Activated naive CD4-positive, alpha-beta T cell (primary cell): ENCODE data around the gene FXR1.

Experiments
- DNase-seq, 4 experiments: peaks; one replicate each; lab custom pipeline; 2025; lab: John Stamatoyannopoulos, UW

The FXR1 gene

GRCh38 chr3:181007262-181007661 lies 94.8 kb downstream of the FXR1 start:
- no peak for DNase-seq

DNA sequence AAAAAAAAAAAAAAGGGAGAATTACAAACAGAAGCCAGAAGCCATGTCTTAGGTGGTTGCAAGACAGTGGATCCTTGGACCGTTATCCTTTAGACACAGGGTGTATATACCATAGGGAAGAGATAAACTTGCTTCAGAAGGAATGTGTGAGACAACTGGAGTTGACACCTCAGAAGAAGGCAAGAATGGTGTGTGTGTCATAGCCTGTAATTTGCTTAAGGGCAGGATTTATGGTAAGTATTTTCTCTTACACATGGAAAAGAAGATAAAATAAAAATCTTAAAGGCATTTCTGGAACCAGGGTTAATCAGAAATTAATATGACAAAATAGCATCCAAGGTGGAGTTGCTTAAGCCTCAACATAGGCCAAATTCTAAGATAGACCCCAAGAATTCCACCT lies 96.3 kb downstream of the FXR1 start:
- DNase-seq: no peak

DNA sequence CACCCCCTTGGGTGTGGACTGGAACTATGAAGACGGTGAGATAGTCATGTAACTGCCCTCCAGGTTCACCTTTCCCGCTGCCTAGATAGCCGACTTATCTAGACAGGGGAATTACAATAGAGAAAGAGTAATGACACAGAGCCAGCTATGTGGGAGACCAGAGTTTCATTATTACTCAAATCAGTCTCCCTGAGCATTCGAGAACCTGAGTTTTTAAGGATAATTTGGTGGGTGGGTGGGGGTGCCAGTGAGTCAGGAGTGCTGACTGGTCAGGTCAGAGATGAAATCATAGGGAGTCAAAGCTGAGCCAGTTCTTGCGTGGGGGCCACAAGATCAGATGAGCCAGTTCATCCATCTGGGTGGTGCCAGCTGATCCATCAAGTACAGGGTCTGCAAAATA lies 96.8 kb downstream of the FXR1 start:
- no peak for DNase-seq

DNA sequence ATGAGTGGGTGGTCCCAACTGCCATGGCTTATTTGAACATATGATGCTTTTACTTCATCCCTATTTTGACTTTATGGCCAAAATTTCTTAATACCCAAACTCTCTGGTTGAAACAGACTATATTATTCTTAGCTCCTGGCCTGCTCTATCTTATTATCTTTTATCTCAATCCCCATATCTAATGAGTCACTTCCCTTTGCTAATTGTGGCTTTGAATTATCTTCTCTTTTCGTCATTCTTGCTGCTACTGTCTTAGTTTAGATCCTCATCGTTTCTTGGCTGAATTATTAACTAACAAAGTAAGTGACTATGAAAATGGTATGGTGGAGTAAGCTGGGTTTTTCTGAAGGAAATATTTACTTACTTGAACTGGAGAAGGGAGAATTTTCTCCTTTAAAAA lies 105.2 kb downstream of the FXR1 start:
- DNase-seq: no peak

DNA sequence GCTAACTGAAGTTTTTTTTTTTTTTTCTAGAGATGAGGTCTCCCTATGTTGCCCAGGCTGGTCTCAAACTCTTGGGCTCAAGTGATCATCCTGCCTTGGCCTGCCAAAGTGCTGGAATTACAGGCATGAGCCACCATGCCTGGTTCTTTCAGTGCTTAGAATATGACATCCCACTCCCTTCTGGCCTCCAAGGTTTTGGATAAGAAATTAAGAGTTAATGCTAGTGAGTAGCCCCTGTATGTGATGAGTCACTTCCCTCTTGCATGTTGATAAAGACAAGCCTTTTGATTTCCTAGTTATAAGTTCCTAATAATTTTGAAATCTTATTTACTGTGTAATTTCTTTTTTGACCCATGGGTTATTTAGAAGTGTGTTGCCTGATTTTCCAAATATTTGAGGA lies 112.7 kb downstream of the FXR1 start:
- no peak for DNase-seq

DNA sequence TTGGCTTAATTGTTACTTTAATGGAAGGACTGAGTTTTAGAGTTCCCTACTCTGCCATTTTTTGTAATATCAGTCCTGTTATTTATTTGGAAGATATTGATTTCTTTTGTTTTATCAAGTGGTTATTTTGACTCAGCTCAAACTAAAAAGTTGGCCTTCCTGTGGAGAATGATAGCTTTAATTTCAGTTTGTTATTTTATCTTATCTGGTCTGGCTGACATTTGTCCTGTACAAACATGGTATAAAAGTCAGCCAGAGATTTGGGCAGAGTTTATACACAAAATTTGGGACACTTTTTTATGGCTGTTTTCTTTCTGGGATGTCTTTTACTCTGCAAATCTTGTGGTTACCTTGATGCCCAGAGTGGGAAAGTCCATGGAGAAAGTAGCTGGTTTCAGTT lies 118.5 kb downstream of the FXR1 start:
- no peak for DNase-seq
